GM23248 (cell line): ENCODE measurements around the gene TMEM108.

Source experiments
- EZH2 ChIP-seq: fragments of 200-600 bp; sonication (generic); IDR thresholded peaks from 2 replicates; pipeline ENCODE4 v1.6.1; 2018; ENCODE audit warnings: antibody characterized with exemption, mild to moderate bottlenecking; ENCODE audit not compliant: insufficient read depth, poor library complexity, severe bottlenecking
- EZH2phosphoT487 ChIP-seq: fragments of 200-600 bp; sonication (generic); IDR thresholded peaks from 2 replicates; pipeline ENCODE4 v1.6.1; 2018; ENCODE audit warnings: antibody characterized with exemption, moderate library complexity, mild to moderate bottlenecking, low read depth; ENCODE audit not compliant: insufficient read depth

DNA sequence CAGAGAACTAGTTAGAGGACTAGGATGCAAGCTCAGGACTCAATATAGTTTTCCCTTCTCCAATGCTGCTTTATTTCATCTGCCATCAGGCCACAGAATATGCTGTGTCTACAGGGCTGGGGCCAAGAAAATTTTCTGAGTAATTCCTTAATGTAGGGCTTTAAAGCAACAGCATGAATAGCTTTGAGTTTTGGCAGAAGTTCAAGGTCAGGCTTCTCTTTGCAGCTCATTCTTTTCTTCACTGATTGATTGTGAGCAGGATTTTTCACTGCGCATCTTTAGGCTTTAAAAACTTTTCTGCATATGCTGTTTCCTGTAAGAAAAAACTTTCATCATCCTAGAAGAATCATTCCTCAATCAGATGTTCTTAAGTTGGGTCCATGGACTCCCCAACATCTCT lies 4.6 kb downstream of the TMEM108 start:
- no peak for TF ChIP-seq EZH2
- no peak for TF ChIP-seq EZH2phosphoT487
